Activated T-cell treated with anti-CD3 and anti-CD28 coated beads, Interleukin-2, amount 50 U/mL, for 72 hours (primary cell): ENCODE data around the gene CREM. TPM values are rescaled to one million over a fixed set of nuclear protein-coding genes. Genes with fewer than 3 reads are reported as not detected.

ENCODE experiments used
- ATAC-seq, 2 donors: fragments of 150-1000 bp; cut with Tn5 transposase; replicated peaks in 1 of 2; 2 replicates each; pipeline ENCODE4 v1.10.0; 2021; ENCODE audit warnings: moderate library complexity in 2 of 2, mild to moderate bottlenecking in 1 of 2
- DNase-seq, 2 donors: peaks; one replicate each; pipeline ENCODE4 v3.0.0; 2021 to 2022; ENCODE audit warnings: mixed read lengths in 1 of 2
- H3K27ac Mint-ChIP-seq: one replicate; pipeline ENCODE4 v1.8.0; 2022; ENCODE audit warnings: mild to moderate bottlenecking, moderate library complexity, mixed read lengths
- H3K27me3 Mint-ChIP-seq: one replicate; pipeline ENCODE4 v1.8.0; 2022; ENCODE audit warnings: low read depth, mixed read lengths
- H3K36me3 Mint-ChIP-seq, 2 donors: one replicate each; pipeline ENCODE4 v1.8.0; 2022; ENCODE audit warnings: mixed read lengths in 2 of 2, mild to moderate bottlenecking in 1 of 2; ENCODE audit not compliant: insufficient read depth in 2 of 2
- H3K4me1 Mint-ChIP-seq: one replicate; pipeline ENCODE4 v1.8.0; 2022; ENCODE audit warnings: low read depth, mixed read lengths
- H3K4me3 Mint-ChIP-seq, 2 donors: one replicate each; pipeline ENCODE4 v1.8.0; 2022; ENCODE audit warnings: mild to moderate bottlenecking in 2 of 2, mixed read lengths in 2 of 2, moderate library complexity in 2 of 2
- H3K9me3 Mint-ChIP-seq, 2 donors: one replicate each; pipeline ENCODE4 v1.8.0; 2022; ENCODE audit warnings: mixed read lengths in 2 of 2
- total RNA-seq, 2 donors: library from RNA; stranded (reverse); gene quantifications; one replicate each; pipeline ENCODE4 v1.2.3, GENCODE V29; 2022

CREM gene
- total RNA-seq, 2 donors from 2014 or later = 215 to 250 TPM

DNA sequence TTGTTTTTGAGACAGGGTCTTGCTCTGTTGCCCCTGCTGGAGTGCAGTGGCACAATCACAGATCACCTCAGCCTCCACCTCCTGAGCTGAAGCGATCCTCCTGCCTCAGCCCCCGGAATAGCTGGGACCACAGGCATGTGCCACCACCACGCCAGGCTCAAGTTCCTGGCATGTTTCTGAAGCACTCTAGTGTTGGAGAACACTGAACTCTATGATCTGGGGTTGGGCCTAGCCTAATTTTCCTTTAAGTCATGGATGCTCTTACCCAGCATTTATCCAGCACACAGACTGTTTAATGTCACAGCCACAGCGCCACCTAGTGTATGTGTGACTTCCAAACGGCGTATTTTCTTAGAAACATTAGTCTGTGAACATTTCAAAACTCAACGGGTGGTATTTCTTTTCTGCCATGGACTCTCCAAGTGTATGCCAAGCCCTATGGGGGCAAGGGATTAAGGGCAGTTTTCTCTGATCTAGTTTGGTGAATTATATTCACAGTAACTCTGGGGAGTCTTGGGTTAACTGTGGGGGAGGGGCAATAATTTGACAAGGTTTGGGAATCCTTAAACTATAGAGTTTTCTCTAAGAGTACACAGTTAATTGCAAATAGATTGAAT, 91.8 kb downstream of the CREM start:
- Mint-ChIP-seq H3K4me1 (peaks cover 57% of the 10 kb centered on the region), H3K4me3 (peak overlapping the region; percentile 80 to 82)

DNA sequence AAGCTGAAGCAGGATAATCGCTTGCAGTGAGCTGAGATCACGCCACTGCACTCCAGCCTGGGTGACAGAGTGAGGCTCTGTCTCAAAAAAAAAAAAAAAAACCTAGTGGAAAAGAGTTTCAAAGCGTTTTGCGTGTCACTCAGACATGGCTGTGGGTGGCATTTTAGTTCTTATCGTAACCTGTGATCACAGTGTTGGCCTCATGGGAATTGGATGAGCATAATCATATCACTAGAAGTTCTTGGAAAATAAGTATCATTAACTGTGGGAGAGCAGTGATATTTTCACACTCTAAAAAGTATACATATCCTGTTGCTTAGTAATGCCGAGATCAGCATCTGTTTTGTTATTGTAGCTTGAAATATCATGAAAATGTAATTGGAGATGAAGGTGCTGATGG, 92.6 kb downstream of the CREM start:
- no peaks in the 10 kb centered on the region for H3K9me3 Mint-ChIP-seq
- DNase-seq (peak in 1 of 2 donors; percentile 43), ATAC-seq (peak; percentile 57 to 59)
- no peaks in the 10 kb centered on the region for H3K27me3 Mint-ChIP-seq
- H3K27ac Mint-ChIP-seq = peak overlapping the region; percentile 81
- H3K4me3 Mint-ChIP-seq = peak overlapping the region; percentile 80 to 82
- no peaks in the 10 kb centered on the region for H3K36me3 Mint-ChIP-seq
- peaks cover 57% of the 10 kb centered on the region for H3K4me1 Mint-ChIP-seq

More for the DNA sequence above, 91.8 kb downstream of the CREM start:
- peaks cover 0 to 3% of the 10 kb centered on the region in 2 donors for H3K36me3 Mint-ChIP-seq
- H3K27me3 Mint-ChIP-seq = no peaks in the 10 kb centered on the region
- DNase-seq (peak; percentile 85), ATAC-seq (peak; percentile 54 to 66)
- H3K27ac Mint-ChIP-seq = peak overlapping the region; percentile 81
- H3K9me3 Mint-ChIP-seq = no peaks in the 10 kb centered on the region

DNA sequence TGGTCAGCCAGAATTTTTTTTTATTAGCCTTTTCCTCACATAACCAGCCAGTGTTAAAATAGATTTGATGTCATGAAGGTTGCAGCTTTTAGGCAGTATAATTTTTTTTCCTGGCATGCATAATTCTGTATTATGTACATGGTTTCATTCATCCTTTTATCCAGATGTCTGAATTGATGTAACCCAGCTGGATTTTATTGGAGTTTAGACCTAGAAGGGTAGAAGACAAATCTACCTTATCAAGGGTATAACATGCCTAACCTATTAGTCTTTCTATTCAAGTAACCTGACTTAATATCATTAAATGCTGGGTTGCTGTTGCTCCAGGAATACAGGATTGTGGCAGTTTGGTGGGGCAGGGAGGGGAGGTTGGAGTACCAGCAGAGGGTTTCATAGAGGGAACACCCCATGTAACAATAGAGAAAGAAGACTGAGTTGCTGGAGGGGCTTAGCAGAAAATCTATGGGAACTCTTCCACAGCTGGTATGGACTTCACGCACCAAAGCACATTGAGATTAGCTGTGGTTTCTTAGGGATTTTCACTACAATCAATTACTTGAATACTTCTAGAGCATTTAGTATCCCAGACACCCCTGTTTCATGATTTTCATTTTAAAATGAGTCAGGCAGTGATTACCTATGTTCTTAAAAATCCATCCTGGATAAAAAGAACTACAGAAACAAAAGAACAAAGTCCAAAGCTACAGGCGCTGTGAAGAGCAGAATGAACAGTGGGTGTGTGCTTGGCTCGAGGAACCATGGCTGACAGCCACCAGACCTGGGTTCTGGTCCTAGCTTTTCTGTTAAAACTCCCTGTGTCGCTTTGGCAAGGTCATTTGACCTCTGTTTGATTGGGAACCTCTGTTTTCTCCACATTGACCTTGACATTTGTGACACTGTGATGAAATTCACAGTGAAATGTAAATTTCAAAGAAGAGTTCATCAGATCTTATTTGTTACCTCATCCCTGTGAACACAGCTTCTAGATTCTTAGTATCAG, 93.5 kb downstream of the CREM start:
- no peak for DNase-seq
- no peak for ATAC-seq
- peaks cover 0 to 2% of the 10 kb centered on the region in 2 donors for H3K36me3 Mint-ChIP-seq
- H3K4me3 Mint-ChIP-seq = peak overlapping the region; percentile 2 to 23
- H3K27me3 Mint-ChIP-seq = no peaks in the 10 kb centered on the region
- peaks cover 58% of the 10 kb centered on the region for H3K4me1 Mint-ChIP-seq
- no peak overlapping the region for H3K27ac Mint-ChIP-seq
- H3K9me3 Mint-ChIP-seq = peaks cover 1 to 2% of the 10 kb centered on the region in 2 donors

DNA sequence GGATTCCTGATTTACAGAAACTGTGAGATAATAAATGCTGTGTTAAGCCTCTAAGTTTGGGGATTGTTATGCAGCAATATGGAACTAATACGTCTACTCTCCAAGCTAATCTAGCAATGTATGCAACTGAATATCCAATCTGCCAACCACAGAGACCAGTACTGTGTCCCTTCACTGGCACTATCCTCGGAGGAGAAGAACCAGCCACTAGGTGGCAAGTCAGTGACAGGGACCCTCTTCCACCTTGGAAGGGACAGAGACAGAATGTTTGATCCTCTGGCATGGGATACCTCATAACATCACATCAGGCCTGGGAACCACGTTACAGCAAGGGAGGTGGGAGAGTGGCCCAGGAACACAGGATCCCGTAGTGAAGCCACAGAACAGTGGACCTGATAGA, 96.4 kb downstream of the CREM start:
- DNase-seq (no peak), ATAC-seq (no peak)
- H3K36me3 Mint-ChIP-seq = peaks cover 0 to 4% of the 10 kb centered on the region in 2 donors
- no peak overlapping the region for H3K4me3 Mint-ChIP-seq
- peaks cover 44% of the 10 kb centered on the region for H3K4me1 Mint-ChIP-seq
- H3K27ac Mint-ChIP-seq = no peak overlapping the region
- H3K27me3 Mint-ChIP-seq = no peaks in the 10 kb centered on the region
- peaks cover 3 to 5% of the 10 kb centered on the region in 2 donors for H3K9me3 Mint-ChIP-seq

DNA sequence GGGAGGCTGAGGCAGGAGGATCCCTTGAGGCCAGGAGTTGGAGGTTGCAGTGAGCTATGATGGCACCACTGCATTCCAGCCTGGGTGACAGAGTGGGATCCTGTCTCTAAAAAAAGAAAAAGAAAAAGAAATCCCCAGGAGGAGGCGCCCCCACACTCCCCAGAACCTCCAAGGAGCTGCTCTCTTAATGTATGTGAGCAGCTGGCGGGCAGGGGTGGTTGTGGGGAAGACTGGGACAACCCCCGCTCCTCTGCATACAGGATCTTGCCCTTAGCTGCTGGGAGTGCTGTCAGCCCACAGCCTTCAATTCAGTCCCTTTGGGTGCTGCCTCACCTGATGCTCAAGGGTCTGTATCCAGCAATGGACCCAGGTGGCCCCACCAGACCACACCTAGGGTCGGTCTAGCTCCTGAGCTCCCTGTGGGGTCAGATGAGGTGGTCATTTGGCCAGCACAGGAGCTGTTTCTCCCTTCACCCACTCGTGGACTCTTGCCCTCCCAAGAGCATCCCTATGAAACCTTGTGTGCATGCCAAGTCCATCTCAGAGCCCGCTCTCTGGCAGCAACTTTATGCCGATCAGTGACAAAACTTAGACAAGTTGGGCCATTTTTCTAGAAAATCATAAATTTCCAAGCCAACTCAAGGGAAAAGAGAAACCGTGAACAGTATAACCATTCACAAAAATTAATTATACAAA, 97.5 kb downstream of the CREM start:
- Mint-ChIP-seq H3K36me3 (peaks cover 0 to 4% of the 10 kb centered on the region in 2 donors), H3K4me3 (no peak overlapping the region), H3K27ac (no peak overlapping the region), H3K9me3 (peaks cover 3 to 5% of the 10 kb centered on the region in 2 donors), H3K4me1 (peaks cover 32% of the 10 kb centered on the region), H3K27me3 (no peaks in the 10 kb centered on the region)
- ATAC-seq = no peak
- DNase-seq = no peak

DNA sequence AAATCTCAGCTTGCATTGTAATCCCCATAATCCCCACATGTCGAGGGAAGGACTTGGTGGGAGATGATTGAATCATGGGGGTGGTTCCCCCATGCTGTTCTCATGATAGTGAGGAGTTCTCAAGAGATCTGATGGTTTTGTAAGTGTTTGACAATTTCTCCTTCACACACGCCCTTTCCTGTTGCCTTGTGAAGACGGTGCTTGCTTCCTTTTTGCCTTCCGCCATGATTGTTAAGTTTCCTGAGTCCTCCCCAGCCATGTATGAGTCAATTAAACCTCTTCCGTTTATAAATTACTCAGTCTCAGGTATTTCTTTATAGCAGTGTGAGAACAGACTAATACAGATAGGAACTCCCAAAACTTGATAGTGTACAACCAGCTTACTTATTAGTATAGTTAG, 98.6 kb downstream of the CREM start:
- Mint-ChIP-seq H3K9me3 (peaks cover 3 to 5% of the 10 kb centered on the region in 2 donors), H3K27me3 (no peaks in the 10 kb centered on the region), H3K36me3 (peaks cover 0 to 4% of the 10 kb centered on the region in 2 donors), H3K4me1 (peaks cover 24% of the 10 kb centered on the region), H3K4me3 (peak overlapping the region in 1 of 2 donors; percentile 1), H3K27ac (peak overlapping the region; percentile 66)
- no peak for DNase-seq
- peak; percentile 65 to 66 for ATAC-seq

DNA sequence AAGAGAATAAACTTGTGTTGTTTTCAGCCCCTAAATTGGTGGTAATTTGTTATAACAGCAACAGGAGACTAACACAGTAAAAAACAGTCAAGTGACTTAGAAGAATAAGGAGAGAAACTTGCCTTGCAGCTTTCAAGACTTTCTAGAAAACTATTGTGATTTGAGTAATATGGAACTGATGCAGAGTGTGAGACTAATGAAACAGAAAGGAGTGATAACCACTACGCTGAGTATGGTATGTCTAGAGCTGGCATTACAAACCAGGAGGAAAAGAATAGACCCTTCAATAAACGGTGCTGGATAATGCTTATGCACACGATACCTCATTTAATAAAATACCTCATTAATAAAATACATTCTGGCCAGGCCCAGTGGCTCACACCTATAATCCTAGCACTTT, 99.9 kb downstream of the CREM start:
- Mint-ChIP-seq H3K27ac (no peak overlapping the region), H3K36me3 (peaks cover 0 to 4% of the 10 kb centered on the region in 2 donors), H3K4me1 (peaks cover 17% of the 10 kb centered on the region), H3K27me3 (no peaks in the 10 kb centered on the region), H3K4me3 (no peak overlapping the region), H3K9me3 (peaks cover 3 to 5% of the 10 kb centered on the region in 2 donors)
- ATAC-seq = peak; percentile 58 to 63
- no peak for DNase-seq

DNA sequence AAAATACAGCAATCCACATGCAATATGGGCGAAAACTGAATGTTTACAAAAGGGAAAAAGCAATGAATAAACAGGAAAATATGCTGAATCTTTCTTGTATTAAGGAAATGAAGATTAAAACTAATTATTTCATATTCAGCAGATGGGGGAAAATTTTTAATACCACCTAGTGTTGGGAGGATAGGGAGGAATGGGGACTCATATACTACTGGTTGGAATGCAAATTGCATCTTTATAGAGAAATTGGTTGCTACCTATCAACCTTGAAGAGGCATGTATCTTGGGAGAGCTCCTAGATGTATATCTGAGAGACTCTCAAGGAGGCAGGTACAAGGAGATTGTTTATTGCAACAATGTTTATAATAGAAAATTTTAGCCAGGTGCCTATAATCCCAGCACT, 101.4 kb downstream of the CREM start:
- ATAC-seq = no peak
- DNase-seq = no peak
- no peak overlapping the region for H3K4me3 Mint-ChIP-seq
- peaks cover 0 to 4% of the 10 kb centered on the region in 2 donors for H3K36me3 Mint-ChIP-seq
- peaks cover 3 to 5% of the 10 kb centered on the region in 2 donors for H3K9me3 Mint-ChIP-seq
- H3K27me3 Mint-ChIP-seq = no peaks in the 10 kb centered on the region
- H3K4me1 Mint-ChIP-seq = peaks cover 17% of the 10 kb centered on the region
- no peak overlapping the region for H3K27ac Mint-ChIP-seq

DNA sequence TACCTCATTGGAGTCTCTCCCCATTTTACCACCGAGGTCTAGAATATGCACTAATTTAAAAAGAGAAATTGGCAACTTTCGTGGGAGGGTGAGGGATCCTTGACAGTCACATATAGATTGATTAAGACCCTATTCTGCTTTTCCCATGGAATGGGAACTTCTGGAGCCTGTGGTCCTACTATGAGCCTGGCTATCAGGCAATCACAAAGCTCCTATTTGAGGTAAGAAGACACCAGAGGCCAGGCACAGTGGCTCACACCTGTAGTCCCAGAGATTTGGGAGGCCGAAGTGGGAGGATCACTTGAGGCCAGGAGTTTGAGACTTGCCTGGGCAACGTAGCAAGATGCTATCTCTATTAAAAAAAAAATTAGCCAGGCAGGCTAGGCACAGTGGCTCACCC, 105.0 kb downstream of the CREM start:
- Mint-ChIP-seq H3K9me3 (no peaks in the 10 kb centered on the region), H3K27ac (no peak overlapping the region), H3K27me3 (no peaks in the 10 kb centered on the region), H3K4me3 (no peak overlapping the region), H3K36me3 (no peaks in the 10 kb centered on the region), H3K4me1 (peaks cover under 1% of the 10 kb centered on the region)
- ATAC-seq (no peak), DNase-seq (no peak)

DNA sequence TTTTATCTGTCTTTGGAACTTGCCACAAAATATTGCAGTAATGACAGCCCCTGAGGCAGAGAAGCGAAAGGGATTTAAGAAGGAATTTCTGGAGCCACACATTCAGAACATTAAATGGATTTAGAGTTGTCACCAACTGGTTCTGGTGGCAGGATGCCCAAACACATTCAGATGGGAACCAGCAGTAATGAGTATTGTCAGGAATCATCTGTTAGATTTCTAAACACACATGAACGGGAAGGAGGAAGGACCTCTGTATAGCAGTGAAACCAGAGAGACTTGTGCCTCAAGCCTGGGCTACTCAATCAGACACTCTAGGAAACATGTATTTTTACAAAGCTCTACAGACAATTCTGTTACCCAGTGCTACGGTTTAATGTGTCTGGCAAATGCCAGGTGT, 105.9 kb downstream of the CREM start:
- DNase-seq (no peak), ATAC-seq (no peak)
- no peaks in the 10 kb centered on the region for H3K4me1 Mint-ChIP-seq
- no peak overlapping the region for H3K4me3 Mint-ChIP-seq
- H3K36me3 Mint-ChIP-seq = no peaks in the 10 kb centered on the region
- no peaks in the 10 kb centered on the region for H3K27me3 Mint-ChIP-seq
- H3K27ac Mint-ChIP-seq = no peak overlapping the region
- no peaks in the 10 kb centered on the region for H3K9me3 Mint-ChIP-seq

DNA sequence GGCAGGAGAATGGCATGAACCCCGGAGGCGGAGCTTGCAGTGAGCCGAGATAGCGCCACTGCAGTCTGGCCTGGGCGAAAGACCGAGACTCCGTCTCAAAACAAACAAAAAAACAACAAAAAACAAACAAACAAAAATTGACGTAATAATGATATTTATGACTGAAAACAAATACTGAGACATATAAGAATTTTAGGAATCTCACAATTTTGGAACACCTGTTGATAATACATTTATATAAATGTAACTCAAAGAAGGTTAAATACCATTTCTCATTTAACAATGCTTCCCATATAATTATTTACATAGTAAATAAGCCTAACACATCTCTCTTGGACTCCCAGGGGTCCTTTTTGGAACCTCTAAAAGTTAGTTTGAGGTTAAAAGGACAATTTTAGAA, 107.4 kb downstream of the CREM start:
- no peak for ATAC-seq
- Mint-ChIP-seq H3K4me1 (no peaks in the 10 kb centered on the region), H3K9me3 (no peaks in the 10 kb centered on the region), H3K27me3 (no peaks in the 10 kb centered on the region), H3K36me3 (no peaks in the 10 kb centered on the region), H3K27ac (no peak overlapping the region), H3K4me3 (no peak overlapping the region)
- DNase-seq = no peak

DNA sequence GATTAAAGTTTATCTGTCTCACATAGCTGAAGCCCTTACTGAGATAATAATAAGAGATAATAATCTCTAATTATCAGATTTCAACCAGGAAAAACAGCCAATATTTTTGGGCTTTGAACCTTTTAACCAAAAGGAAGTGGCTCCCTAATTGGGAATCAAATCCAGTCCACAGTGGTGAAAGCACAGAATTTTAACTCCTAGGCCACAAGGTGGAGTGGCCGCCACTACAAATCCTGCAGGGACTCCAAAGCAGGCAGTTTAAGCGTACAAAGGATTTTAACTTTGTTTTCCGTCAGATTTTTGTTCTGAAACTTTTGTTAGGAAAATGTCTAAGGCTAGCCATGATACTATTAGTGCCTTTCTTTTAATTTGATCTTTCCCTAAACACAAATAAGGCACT, 110.1 kb downstream of the CREM start:
- DNase-seq (no peak), ATAC-seq (no peak)
- no peaks in the 10 kb centered on the region for H3K36me3 Mint-ChIP-seq
- H3K9me3 Mint-ChIP-seq = no peaks in the 10 kb centered on the region
- no peaks in the 10 kb centered on the region for H3K4me1 Mint-ChIP-seq
- no peaks in the 10 kb centered on the region for H3K27me3 Mint-ChIP-seq
- H3K4me3 Mint-ChIP-seq = no peak overlapping the region
- no peak overlapping the region for H3K27ac Mint-ChIP-seq
